NT2/D1 (cell line): ENCODE results near the gene ARFGAP3.

Experiments used
- DNase-seq: peaks from one replicate; pipeline ENCODE4 v3.0.0-alpha.2; 2011; ENCODE audit warnings: low read depth, low spot score
- H3K27me3 ChIP-seq: 2 replicates; pipeline ENCODE4 v1.6.0; 2011; ENCODE audit warnings: mild to moderate bottlenecking; ENCODE audit not compliant: insufficient read length, insufficient read depth
- H3K36me3 ChIP-seq: 2 replicates; pipeline ENCODE4 v1.6.1; 2011; ENCODE audit warnings: mild to moderate bottlenecking, low read length, mixed read lengths; ENCODE audit not compliant: insufficient read depth, insufficient read length
- H3K4me1 ChIP-seq: 2 replicates; pipeline ENCODE4 v1.5.1; 2011; ENCODE audit not compliant: insufficient read depth, insufficient read length
- H3K4me3 ChIP-seq: 2 replicates; pipeline ENCODE4 v1.5.1; 2011; ENCODE audit warnings: low read depth; ENCODE audit not compliant: insufficient read length
- H3K9ac ChIP-seq: 2 replicates; pipeline ENCODE4 v1.6.0; 2011; ENCODE audit warnings: low read depth; ENCODE audit not compliant: insufficient read length
- H3K9me3 ChIP-seq: 2 replicates; pipeline ENCODE4 v1.5.1; 2011; ENCODE audit warnings: mild to moderate bottlenecking, low read length; ENCODE audit not compliant: insufficient read depth
- SUZ12 ChIP-seq: IDR thresholded peaks from 2 replicates; pipeline ENCODE4 v1.6.1; 2011; ENCODE audit not compliant: insufficient read length, insufficient read depth; ENCODE audit errors: extremely low read depth
- YY1 ChIP-seq: IDR thresholded peaks from 2 replicates; pipeline ENCODE4 v1.6.1; 2011; ENCODE audit not compliant: insufficient read length, insufficient read depth
- ZNF274 ChIP-seq: IDR thresholded peaks from 2 replicates; pipeline ENCODE4 v1.6.1; 2011; ENCODE audit warnings: mild to moderate bottlenecking, low read depth, low read length

Gene ARFGAP3

DNA sequence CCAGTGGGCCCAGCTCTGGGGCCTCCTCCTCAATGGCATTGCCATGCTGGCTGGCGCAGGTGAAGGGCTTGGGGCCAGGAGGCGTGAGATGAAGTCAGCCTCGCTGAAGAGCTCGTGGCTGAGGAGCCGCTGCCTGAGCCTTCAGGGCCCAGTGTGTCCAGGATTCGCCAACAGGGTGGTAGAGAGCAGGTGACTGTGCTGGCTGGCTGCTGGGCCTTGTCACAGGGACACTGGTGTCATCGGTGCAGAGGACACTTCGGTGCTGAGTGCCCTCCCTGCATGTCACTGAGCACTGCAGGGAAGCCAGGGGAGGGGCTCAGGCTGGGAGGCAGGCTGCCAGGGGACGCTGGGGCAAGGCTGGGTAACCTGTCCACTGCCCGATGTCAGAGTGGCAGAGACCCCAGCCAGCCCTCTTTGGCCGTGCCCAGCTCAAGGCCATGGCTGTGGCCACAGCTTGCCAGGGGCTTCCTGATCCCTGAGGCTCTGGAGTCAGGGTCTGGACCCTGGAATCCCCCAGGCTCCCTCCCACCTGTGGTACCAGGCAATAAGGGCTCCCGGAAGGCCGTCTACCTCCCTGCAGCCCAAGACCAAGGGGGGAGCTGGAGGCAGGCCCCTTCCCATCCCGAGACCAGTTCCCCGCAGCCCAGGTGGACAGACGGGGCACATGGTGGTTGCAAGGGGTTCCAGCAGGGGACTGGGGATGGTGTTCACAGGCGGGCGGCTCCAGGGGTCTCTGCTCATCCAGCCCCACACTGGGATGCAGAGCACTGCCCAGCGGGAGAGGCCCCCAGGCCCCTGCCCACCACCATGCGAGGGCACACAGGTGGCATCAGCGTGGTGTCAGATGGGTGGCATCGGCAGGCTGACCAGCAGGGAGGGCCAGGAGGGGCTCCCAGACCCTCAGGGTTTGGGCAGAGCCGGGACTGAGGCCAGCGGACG, 63.9 kb downstream of the ARFGAP3 start:
- H3K27me3 ChIP-seq = no peaks in the 10 kb centered on the region
- no peak for TF ChIP-seq YY1
- no peak for TF ChIP-seq SUZ12
- TF ChIP-seq ZNF274 = no peak
- H3K4me3 ChIP-seq = no peak overlapping the region
- peaks cover 7% of the 10 kb centered on the region for H3K36me3 ChIP-seq
- no peak overlapping the region for H3K9ac ChIP-seq
- no peak for DNase-seq
- H3K4me1 ChIP-seq = no peaks in the 10 kb centered on the region
- H3K9me3 ChIP-seq = no peaks in the 10 kb centered on the region

GRCh38 chr22:42792453-42792908, 64.6 kb downstream of the ARFGAP3 start:
- Histone ChIP-seq H3K9me3 (no peaks in the 10 kb centered on the region), H3K27me3 (no peaks in the 10 kb centered on the region), H3K4me1 (no peaks in the 10 kb centered on the region), H3K9ac (no peak overlapping the region), H3K36me3 (peaks cover under 1% of the 10 kb centered on the region), H3K4me3 (no peak overlapping the region)
- no peak for DNase-seq
- no peak for TF ChIP-seq YY1
- TF ChIP-seq SUZ12 = no peak
- TF ChIP-seq ZNF274 = no peak

- Histone ChIP-seq H3K9me3 (no peaks in the 10 kb centered on the region), H3K27me3 (no peaks in the 10 kb centered on the region), H3K4me3 (no peak overlapping the region), H3K9ac (no peak overlapping the region), H3K4me1 (no peaks in the 10 kb centered on the region), H3K36me3 (no peaks in the 10 kb centered on the region)
- DNase-seq = no peak
- TF ChIP-seq YY1 = no peak
- no peak for TF ChIP-seq ZNF274
- TF ChIP-seq SUZ12 = no peak
Observed at GRCh38 chr22:42791721-42792452, 65.2 kb downstream of the ARFGAP3 start.

DNA sequence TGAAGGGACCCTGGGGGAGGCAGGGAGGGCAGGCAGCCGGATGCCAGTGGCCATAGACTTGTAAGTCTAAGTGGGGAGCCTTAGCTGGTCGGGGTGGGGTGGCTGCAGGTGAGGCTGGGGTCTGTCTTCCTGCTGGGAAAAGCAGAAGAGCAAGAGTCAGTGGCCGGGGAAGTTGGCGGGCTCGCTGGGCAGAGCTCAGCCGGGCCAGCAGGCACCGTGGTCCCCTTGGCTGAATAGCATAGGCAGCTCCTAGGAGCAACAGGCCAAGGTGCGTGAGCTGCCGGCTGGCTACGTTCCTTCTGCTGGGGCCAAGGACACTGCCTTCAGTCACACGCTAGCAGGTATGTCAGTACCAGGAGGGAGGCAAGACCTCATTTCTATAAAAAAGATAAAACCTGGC, 68.6 kb downstream of the ARFGAP3 start:
- H3K4me3 ChIP-seq = no peak overlapping the region
- no peak overlapping the region for H3K9ac ChIP-seq
- DNase-seq = no peak
- H3K27me3 ChIP-seq = no peaks in the 10 kb centered on the region
- no peaks in the 10 kb centered on the region for H3K9me3 ChIP-seq
- H3K4me1 ChIP-seq = no peaks in the 10 kb centered on the region
- TF ChIP-seq SUZ12 (no peak), YY1 (no peak), ZNF274 (no peak)
- no peaks in the 10 kb centered on the region for H3K36me3 ChIP-seq

- no peak for TF ChIP-seq SUZ12
- no peak for TF ChIP-seq ZNF274
- TF ChIP-seq YY1 = no peak
- Histone ChIP-seq H3K36me3 (no peaks in the 10 kb centered on the region), H3K27me3 (no peaks in the 10 kb centered on the region), H3K9me3 (no peaks in the 10 kb centered on the region), H3K4me1 (no peaks in the 10 kb centered on the region), H3K9ac (no peak overlapping the region), H3K4me3 (no peak overlapping the region)
- no peak for DNase-seq
Observed at GRCh38 chr22:42788021-42788420, 69.1 kb downstream of the ARFGAP3 start.

GRCh38 chr22:42787357-42787736, 69.7 kb downstream of the ARFGAP3 start:
- TF ChIP-seq ZNF274 = no peak
- TF ChIP-seq SUZ12 = no peak
- no peak for TF ChIP-seq YY1
- DNase-seq = no peak
- no peak overlapping the region for H3K4me3 ChIP-seq
- no peaks in the 10 kb centered on the region for H3K9me3 ChIP-seq
- H3K4me1 ChIP-seq = no peaks in the 10 kb centered on the region
- H3K9ac ChIP-seq = no peak overlapping the region
- H3K27me3 ChIP-seq = no peaks in the 10 kb centered on the region
- no peaks in the 10 kb centered on the region for H3K36me3 ChIP-seq

DNA sequence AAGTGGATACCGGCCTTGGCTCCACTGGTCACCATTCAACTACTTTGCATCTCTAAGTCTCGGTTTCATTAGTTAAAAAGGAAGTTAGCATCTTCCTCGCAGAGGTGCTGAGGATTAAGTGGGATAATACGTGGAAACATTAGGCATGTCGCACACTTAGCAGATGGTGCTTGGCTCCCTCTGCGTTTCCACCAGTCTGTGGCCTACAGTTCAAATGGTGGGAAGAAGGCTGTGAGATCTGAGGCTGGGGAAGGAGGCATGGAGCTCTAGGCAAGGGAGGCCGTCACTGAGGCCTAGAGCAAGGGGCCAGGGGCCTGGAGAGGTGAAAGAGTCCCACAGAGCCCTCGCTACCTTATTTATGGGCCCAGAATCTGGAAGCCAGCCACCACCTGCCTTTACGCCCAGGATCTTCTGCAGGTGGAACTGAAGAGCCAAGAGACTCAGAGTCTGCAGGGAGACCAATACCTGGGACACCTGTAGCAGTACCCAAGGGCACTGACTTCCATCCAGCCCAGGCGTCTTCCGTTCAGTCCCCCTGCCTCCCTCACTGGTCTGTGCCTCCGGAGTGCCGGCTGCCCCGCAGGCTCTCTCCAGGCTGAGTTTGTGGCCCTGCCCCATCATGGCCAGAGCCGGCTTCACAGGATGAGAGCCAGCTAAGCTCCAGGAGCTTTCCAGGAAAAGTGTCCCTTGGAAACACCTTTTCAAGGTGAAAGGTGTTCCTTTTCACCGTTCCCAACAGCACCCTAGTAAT, 70.3 kb downstream of the ARFGAP3 start:
- Histone ChIP-seq H3K36me3 (no peaks in the 10 kb centered on the region), H3K4me3 (no peak overlapping the region), H3K4me1 (no peaks in the 10 kb centered on the region), H3K9me3 (no peaks in the 10 kb centered on the region), H3K27me3 (no peaks in the 10 kb centered on the region), H3K9ac (no peak overlapping the region)
- DNase-seq = no peak
- TF ChIP-seq YY1 (no peak), ZNF274 (no peak), SUZ12 (no peak)
